ENCODE results near the gene BIRC6.

Gene BIRC6

GRCh38 chr2:32668254-32668653, 311.4 kb downstream of the BIRC6 start:
- H3K9me3 Mint-ChIP-seq, result no peaks in the 10 kb centered on the region
- peaks cover 45% of the 10 kb centered on the region for H3K36me3 Mint-ChIP-seq (ENCODE audit: low read depth)
- no peaks in the 10 kb centered on the region for H3K4me1 Mint-ChIP-seq
- TF ChIP-seq CTCF (IDR thresholded peaks at IDR 0.05; ENCODE audit: unreplicated experiment in 3 of 3), result no peak
- no peak overlapping the region for H3K27ac Mint-ChIP-seq
- no peaks in the 10 kb centered on the region for H3K27me3 Mint-ChIP-seq (ENCODE audit: low read depth)
- no peak overlapping the region for H3K4me3 Mint-ChIP-seq
